Measurements from ENCODE around the gene GLIS1. TPM values are rescaled to one million over a fixed set of nuclear protein-coding genes. Genes with fewer than 3 reads are reported as not detected.

Gene GLIS1
- total RNA-seq, 2 donors from 2014 or later: 0.25 to 0.34 TPM

DNA sequence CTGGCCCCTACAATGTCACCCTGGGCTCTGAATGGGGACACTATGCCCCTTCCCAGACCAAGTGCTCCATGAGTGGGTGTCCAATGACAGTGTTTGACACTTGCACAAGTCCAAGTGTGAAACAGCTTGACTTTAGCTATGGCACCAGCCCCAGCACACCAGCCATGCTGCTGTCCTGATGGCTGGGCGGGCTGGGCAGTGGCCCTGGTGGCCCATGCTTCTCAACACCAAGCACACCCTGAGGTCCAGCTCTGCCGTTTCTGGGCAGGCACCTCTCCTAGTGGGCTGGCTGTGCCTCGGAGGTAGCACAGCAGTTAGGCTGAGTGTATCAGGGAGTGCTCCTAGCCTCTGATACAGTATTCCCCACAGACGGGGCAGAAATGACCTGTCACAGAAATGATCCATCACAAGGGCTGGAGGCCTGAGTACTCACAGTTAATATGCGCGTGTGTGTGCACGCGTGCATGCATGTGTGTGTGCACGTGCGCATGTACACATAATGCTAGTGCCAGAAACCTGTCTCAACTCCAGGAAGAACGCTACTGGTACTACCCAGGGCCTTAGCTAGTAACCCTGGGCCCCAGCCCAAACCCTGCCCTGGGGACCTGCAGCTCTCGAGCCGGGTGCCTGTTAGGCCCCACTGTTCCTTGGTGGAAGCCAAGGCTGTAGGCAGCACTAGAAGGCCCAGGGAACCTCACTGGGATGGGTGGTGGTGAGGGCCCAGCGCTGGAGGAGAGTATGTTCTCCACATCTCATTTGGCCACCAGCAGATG is 145.8 kb downstream of the GLIS1 start:
- ATAC-seq (no peak), DNase-seq (no peak)
- intact Hi-C loops (cut with DNase I, micrococcal nuclease): no loop called here

GRCh38 chr1:53592521-53592982 is 146.4 kb downstream of the GLIS1 start:
- peak; percentile 72 for ATAC-seq
- peak in 1 of 2 donors; percentile 33 for DNase-seq
- intact Hi-C loops (cut with DNase I, micrococcal nuclease): no loop called here

- DNase-seq (no peak), ATAC-seq (no peak)
- intact Hi-C loops (cut with DNase I, micrococcal nuclease): no loop called here
Observed at GRCh38 chr1:53591924-53592323, 147.0 kb downstream of the GLIS1 start.

- intact Hi-C loops (cut with DNase I, micrococcal nuclease): no loop called here
- no peak for DNase-seq
- no peak for ATAC-seq
Observed at GRCh38 chr1:53590531-53591515, 148.1 kb downstream of the GLIS1 start.

GRCh38 chr1:53590104-53590503 is 148.9 kb downstream of the GLIS1 start:
- no peak for DNase-seq
- intact Hi-C loops (cut with DNase I, micrococcal nuclease): no loop called here
- ATAC-seq: no peak

- no peak for ATAC-seq
- intact Hi-C loops (cut with DNase I, micrococcal nuclease): no loop called here
- DNase-seq: no peak
Observed at GRCh38 chr1:53589043-53589887, 149.7 kb downstream of the GLIS1 start.

GRCh38 chr1:53588053-53588779 is 150.7 kb downstream of the GLIS1 start:
- no peak for ATAC-seq
- intact Hi-C loops (cut with DNase I, micrococcal nuclease): no loop called here
- no peak for DNase-seq

DNA sequence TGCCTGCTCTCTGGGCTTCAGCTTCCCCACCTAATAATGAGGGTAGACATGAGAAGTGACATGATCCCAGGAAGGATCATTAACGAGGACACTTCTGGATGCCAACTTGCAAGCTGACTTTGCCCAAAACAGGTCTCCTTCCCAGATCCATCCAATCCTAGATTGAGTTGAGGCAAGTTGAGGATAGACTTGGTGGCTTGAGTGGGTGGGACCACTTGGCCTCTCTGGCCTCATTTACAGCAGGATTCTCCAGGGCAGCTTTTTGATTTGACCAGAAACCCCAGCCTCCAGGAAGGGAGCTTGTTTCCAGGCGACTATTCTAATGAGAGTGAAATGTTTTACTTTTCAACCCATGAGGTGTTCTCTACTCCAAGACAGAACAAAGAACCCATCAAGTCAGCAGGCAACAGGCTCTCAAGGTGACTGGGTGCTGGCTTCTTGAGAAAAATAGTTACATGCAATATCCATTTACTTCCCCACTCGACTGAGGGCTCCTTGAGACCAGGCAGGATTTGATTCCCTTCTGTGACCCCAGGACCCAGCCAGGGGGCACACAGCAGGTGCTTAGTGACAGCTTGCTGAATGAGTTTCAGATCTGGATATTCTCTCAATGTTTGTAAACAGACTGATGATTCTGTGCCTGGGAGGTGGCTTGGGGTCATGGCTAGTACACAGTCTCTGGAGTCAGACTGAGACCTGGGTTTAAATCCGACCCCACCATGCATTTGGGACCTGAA is 151.5 kb downstream of the GLIS1 start:
- DNase-seq (no peak), ATAC-seq (no peak)
- intact Hi-C loops (cut with DNase I, micrococcal nuclease): no loop called here

DNA sequence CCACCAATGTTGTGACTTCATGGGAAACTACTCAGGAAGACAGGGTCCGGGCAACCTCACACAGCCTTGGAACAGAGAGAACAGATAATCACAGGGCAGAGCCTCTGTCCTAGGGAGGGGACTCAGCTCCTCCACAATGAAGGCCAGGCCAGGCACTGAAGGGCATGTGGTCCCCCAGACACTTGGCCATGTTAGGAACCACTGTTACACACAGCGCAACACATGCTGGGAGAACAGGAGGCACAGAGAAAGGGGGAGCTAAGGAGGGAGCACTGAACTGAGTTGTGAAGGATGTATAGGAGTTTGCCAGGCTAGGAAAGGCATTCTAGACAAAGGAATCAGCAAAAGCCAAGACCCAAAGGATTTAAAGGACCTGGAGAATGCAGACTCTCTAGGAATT is 152.2 kb downstream of the GLIS1 start:
- intact Hi-C loops (cut with DNase I, micrococcal nuclease): no loop called here
- no peak for ATAC-seq
- no peak for DNase-seq

DNA sequence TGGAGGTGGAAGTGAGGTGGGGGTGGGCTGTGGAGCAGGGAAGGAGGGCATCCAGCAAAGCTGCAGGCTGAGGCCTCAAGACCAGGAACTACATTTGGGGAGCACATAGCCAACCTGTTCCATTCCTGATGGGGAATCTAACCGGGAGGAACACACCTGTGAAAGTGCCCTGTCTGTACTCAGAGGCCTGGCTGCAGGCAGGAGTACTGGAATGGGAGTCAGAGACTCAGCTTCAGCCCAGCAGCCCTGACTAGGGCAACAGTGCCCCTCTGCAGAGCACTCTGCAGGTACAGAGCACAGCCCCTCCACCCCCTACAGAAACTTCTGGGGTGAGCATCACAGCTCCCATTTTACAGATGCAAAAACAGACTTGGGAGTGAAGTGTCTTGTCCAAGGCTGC is 153.4 kb downstream of the GLIS1 start:
- intact Hi-C loops (cut with DNase I, micrococcal nuclease): no loop called here

DNA sequence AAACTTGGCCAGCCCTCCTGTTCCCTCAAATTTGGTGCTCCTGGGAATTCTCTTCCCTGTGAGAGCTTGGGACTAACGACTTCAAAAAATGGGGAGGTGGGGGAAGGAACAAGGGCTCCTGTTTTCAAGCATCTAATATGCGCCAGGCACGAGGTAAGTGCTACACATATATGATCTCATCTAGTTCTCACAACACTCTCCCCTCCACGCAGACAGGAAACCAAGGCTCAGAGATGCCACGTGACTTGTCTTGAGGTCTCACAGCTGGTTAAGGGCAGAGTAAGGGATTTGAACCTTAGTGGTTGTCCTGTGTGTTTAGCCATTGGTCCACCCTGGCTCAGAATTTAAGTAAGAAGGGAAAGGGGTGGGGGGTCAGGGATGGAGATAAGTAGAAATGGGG is 153.8 kb downstream of the GLIS1 start:
- ATAC-seq (no peak), DNase-seq (no peak)
- intact Hi-C loops (cut with DNase I, micrococcal nuclease): no loop called here

More for the DNA sequence above, 153.4 kb downstream of the GLIS1 start:
- DNase-seq (no peak), ATAC-seq (no peak)

GRCh38 chr1:53584777-53585107 is 154.2 kb downstream of the GLIS1 start:
- DNase-seq (no peak), ATAC-seq (no peak)
- intact Hi-C loops (cut with DNase I, micrococcal nuclease): no loop called here

- no peak for ATAC-seq
- no peak for DNase-seq
- intact Hi-C loops (cut with DNase I, micrococcal nuclease): no loop called here
Observed at GRCh38 chr1:53583868-53584776, 154.8 kb downstream of the GLIS1 start.

DNA sequence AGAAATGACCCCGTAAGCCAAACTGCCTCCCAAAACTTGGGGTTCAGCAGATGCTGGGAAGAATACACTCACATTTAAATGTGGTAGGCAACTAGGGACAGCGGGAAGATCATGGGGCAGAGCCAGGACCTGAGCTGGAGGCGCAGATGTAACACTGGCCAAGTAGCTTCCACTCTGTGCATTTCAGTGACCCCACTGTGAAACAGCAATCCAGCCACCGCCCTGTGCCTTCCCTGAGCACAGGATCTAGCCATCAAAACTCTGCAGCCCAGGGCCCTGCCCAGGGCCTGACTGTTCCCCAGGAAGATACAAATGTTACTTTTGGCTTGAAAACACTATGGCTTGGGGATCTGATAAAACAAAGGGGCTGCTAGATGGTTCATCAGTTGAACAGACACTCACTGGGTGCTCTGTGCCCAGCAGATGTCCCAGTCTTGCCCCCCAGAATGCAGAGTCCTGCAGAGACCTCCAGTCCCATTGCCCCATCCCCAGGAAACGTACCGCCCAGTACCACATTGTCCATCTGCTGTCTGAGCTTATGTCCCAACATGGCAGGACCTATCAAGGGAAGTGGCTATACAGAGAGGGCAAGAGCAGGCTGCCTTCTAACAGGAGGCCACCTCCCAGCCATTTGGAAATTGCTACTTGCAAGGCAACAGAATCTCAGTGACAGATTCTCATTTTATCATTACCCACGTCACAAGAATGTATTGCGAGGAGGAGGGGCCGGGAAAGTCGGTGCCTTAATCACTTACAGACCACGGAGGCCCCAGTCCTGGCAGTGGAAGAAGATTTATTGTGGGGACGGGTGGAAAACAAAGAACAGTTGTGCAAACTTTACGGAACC is 155.7 kb downstream of the GLIS1 start:
- intact Hi-C loops (cut with DNase I, micrococcal nuclease): no loop called here
- DNase-seq: no peak
- no peak for ATAC-seq

DNA sequence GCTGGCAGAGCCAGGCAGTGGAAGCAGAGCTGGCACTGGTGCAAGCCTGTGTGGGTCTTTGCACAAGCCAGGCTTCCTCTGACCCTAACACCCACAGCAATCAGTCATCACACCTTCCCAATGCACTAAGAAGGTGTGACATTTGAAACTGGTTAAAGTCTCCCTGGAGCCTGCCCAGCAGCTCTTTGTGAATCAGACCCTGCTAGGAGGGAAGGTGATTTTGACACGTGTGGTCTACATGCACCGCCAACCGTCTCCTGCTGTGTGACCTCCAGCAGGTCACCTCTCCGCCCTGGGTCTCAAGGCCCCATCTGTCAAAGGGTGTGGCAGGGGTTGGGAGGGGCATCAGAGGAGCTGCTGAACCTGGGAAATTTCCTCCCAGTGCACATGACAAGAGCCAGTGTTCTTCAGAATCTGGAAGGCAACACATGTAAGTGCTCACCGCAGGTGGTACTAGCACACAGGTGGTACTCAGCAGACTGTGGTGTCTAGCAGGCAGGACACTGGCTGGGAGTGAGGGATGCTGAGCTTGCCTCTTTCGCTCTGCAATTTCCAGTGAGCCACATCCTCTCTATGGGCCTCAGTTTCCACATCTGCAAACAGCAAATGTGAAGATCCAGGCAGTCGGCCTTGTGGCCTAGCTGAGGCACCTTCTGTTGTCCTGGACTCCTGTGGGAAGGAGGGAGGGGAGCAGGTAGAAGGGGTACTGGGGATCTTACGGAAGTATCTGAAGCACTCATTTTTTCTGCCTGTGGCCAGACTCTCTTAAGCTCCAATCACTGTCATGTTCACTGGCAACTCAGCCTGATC is 156.5 kb downstream of the GLIS1 start:
- no peak for ATAC-seq
- intact Hi-C loops (cut with DNase I, micrococcal nuclease): no loop called here
- DNase-seq: no peak
